ENCODE data around the gene DPF3. TPM values are rescaled to one million over a fixed set of nuclear protein-coding genes. Genes with fewer than 3 reads are reported as not detected.

Gene DPF3
- total RNA-seq, 2 experiments from 2014 or later: 14.9 to 15.4 TPM

GRCh38 chr14:72793156-72793939 is 100.6 kb downstream of the DPF3 start:
- CTCF ChIA-PET: interaction anchor here (0.9 kb wide), 1 partner anchor 280 kb away, joined by 3 read pairs; no protein-coding TSS in a partner anchor

GRCh38 chr14:72792051-72792788 is 101.7 kb downstream of the DPF3 start:
- no peak for DNase-seq
- Mint-ChIP-seq H3K9me3 (no peaks in the 10 kb centered on the region), H3K4me3 (no peak overlapping the region), H3K27ac (no peak overlapping the region), H3K4me1 (peaks cover 9% of the 10 kb centered on the region), H3K27me3 (peaks cover 10% of the 10 kb centered on the region), H3K36me3 (ENCODE audit: low read depth) (no peaks in the 10 kb centered on the region)
- CTCF ChIA-PET: no interaction called here
- POLR2A ChIA-PET: no interaction called here

More at GRCh38 chr14:72793156-72793939, 100.6 kb downstream of the DPF3 start:
- H3K4me3 Mint-ChIP-seq: no peak overlapping the region
- peaks cover 10% of the 10 kb centered on the region for H3K27me3 Mint-ChIP-seq
- H3K36me3 Mint-ChIP-seq (ENCODE audit: low read depth): no peaks in the 10 kb centered on the region
- DNase-seq: no peak
- POLR2A ChIA-PET: no interaction called here
- H3K4me1 Mint-ChIP-seq: peaks cover 6% of the 10 kb centered on the region
- no peaks in the 10 kb centered on the region for H3K9me3 Mint-ChIP-seq
- H3K27ac Mint-ChIP-seq: no peak overlapping the region

DNA sequence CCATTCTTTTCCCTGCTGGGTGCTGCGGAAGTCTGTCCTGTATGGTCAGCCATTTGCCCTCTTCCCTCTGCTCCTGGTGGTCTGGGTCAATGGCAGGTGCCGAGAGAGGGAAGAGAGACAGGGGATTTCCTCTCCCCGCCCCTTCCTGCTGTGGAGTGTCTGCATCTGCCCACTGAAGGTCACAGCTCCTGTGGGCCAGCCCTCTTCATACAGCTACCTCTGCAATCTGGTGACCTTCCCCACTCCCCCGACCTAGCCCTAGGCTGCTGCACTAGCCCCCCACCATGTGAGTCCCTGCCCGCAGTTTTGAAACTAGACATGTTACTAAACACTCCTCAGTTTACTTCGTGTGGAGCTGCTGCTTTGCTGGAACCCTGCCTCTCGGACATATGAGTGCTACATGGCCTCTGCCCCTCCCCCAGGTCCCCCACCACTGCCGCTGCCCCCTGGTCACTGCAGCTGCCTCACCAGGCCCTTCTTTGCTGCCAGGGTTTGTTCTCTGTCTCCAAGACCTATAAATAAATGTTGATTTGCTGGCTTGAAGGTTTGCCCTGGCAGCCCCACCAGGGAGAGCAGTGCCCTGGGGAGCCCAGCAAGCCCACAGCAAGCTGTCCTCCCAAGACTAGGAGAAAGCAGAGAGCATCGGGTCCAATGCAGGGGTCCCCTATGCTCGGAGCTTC is 102.9 kb downstream of the DPF3 start:
- ChIA-PET POLR2A (no interaction called here), CTCF (no interaction called here)
- Mint-ChIP-seq H3K9me3 (no peaks in the 10 kb centered on the region), H3K4me3 (no peak overlapping the region), H3K4me1 (peaks cover 9% of the 10 kb centered on the region), H3K36me3 (ENCODE audit: low read depth) (no peaks in the 10 kb centered on the region), H3K27me3 (peaks cover 10% of the 10 kb centered on the region), H3K27ac (no peak overlapping the region)
- DNase-seq: no peak

DNA sequence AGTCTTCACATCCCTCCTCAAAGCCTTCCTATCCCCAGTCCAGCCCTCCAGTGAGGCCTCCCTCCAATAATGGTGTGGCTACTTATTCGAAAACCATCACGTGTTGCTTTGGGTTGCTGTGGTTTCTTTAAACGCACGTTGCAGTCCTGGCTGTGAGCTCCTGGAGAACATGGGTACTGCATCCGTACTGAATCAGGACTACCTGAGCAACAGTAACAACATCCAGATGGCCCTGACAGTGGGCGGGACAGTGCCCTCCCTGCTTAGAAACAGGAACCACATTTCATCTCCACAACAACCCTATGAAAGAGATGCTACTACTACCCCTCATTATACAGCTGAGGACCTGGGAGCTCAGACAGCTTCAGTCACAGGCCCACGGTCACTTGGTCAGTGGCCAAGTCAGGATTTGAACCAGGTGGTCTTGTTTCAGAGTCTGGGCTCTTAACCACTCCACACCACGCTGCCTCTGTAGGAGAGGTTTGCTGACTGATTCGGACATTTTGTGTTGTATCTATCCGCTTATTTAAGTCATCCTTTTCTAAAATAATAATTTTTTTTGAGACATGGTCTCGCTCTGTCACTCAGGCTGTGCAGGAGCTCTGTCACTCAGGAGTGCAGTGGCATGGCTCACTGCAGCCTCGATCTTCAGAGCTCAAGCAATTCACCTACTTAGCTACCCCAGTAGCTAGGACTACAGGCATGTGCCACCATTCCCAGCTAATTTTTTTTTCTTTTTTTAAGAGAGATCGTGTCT is 104.8 kb downstream of the DPF3 start:
- Mint-ChIP-seq H3K27me3 (peaks cover 8% of the 10 kb centered on the region), H3K36me3 (ENCODE audit: low read depth) (no peaks in the 10 kb centered on the region), H3K4me3 (no peak overlapping the region), H3K9me3 (no peaks in the 10 kb centered on the region), H3K27ac (no peak overlapping the region), H3K4me1 (peaks cover 11% of the 10 kb centered on the region)
- ChIA-PET POLR2A (no interaction called here), CTCF (no interaction called here)
- no peak for DNase-seq

- POLR2A ChIA-PET: no interaction called here
- peaks cover 13% of the 10 kb centered on the region for H3K4me1 Mint-ChIP-seq
- H3K27me3 Mint-ChIP-seq: peaks cover 6% of the 10 kb centered on the region
- H3K27ac Mint-ChIP-seq: no peak overlapping the region
- peaks cover 2% of the 10 kb centered on the region for H3K36me3 Mint-ChIP-seq (ENCODE audit: low read depth)
- CTCF ChIA-PET: no interaction called here
- no peaks in the 10 kb centered on the region for H3K9me3 Mint-ChIP-seq
- DNase-seq: no peak
- no peak overlapping the region for H3K4me3 Mint-ChIP-seq
Measured at GRCh38 chr14:72788255-72788654, 105.6 kb downstream of the DPF3 start.

- DNase-seq: no peak
- Mint-ChIP-seq H3K4me1 (peaks cover 13% of the 10 kb centered on the region), H3K9me3 (no peaks in the 10 kb centered on the region), H3K4me3 (no peak overlapping the region), H3K27ac (no peak overlapping the region), H3K27me3 (peaks cover 2% of the 10 kb centered on the region), H3K36me3 (ENCODE audit: low read depth) (peaks cover 6% of the 10 kb centered on the region)
- CTCF ChIA-PET: no interaction called here
- POLR2A ChIA-PET: no interaction called here
Measured at GRCh38 chr14:72787841-72788240, 106.1 kb downstream of the DPF3 start.

GRCh38 chr14:72786378-72787350 is 107.2 kb downstream of the DPF3 start:
- Mint-ChIP-seq H3K9me3 (no peaks in the 10 kb centered on the region), H3K27me3 (no peaks in the 10 kb centered on the region), H3K4me3 (no peak overlapping the region), H3K4me1 (peaks cover 13% of the 10 kb centered on the region), H3K27ac (no peak overlapping the region), H3K36me3 (ENCODE audit: low read depth) (peaks cover 7% of the 10 kb centered on the region)
- POLR2A ChIA-PET: no interaction called here
- CTCF ChIA-PET: no interaction called here
- DNase-seq: no peak

- peaks cover 12% of the 10 kb centered on the region for H3K36me3 Mint-ChIP-seq (ENCODE audit: low read depth)
- peaks cover 7% of the 10 kb centered on the region for H3K4me1 Mint-ChIP-seq
- H3K27ac Mint-ChIP-seq: no peak overlapping the region
- POLR2A ChIA-PET: no interaction called here
- no peaks in the 10 kb centered on the region for H3K27me3 Mint-ChIP-seq
- DNase-seq: no peak
- no peak overlapping the region for H3K4me3 Mint-ChIP-seq
- CTCF ChIA-PET: no interaction called here
- H3K9me3 Mint-ChIP-seq: no peaks in the 10 kb centered on the region
Measured at GRCh38 chr14:72783741-72784140, 110.2 kb downstream of the DPF3 start.

GRCh38 chr14:72782817-72783216 is 111.1 kb downstream of the DPF3 start:
- POLR2A ChIA-PET: no interaction called here
- Mint-ChIP-seq H3K27ac (no peak overlapping the region), H3K4me3 (no peak overlapping the region), H3K9me3 (peaks cover 2% of the 10 kb centered on the region), H3K4me1 (peaks cover 3% of the 10 kb centered on the region), H3K36me3 (ENCODE audit: low read depth) (peaks cover 12% of the 10 kb centered on the region), H3K27me3 (no peaks in the 10 kb centered on the region)
- CTCF ChIA-PET: no interaction called here
- DNase-seq: no peak

DNA sequence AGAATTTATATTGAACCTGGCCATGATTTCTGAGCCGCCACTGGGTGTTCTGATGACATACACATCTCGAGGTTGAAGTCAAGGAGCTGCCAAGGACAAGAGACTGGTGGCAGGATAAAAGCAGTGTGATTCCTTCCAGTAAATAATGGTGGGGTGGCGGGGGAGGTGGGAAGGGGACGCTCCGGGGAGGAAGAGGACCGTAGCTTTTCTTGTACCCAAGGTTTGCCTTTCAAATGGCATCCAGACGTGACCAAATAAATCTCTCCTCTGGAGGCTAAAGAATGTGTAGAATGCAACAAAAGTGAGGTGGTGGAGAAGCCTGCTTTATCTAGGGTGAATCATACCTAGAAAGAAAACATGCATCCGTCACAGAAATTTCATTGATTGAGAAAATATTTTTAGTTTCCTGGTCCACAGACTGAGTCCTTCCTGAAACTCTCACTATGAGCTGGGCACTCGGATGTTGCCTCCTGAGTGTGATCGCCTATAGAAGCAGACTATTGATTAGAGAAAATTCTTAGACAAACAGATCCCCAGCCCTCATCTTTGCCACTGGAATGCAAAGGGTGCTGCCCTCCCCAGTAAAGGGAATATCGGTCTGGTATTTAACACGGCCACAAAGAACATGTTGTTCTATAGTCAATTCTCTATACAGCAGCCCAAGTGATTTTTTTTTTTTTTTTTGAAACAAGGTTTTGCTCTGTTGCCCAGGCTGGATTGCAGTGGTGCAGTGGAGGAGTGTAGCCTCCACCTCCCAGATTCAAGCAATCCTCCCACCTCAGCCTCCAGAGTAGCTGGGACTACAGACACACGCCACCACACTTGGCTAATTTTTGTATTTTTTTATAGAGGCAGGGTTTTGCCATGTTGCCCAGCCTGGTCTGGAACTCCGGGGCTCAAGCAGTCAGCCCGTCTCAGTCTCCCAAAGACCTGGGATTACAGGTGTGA is 112.1 kb downstream of the DPF3 start:
- peaks cover 7% of the 10 kb centered on the region for H3K4me1 Mint-ChIP-seq
- peaks cover 15% of the 10 kb centered on the region for H3K36me3 Mint-ChIP-seq (ENCODE audit: low read depth)
- ChIA-PET CTCF (interaction anchor here (0.7 kb wide), 1 partner anchor 265 kb away, joined by 3 read pairs; no protein-coding TSS in a partner anchor), POLR2A (no interaction called here)
- H3K9me3 Mint-ChIP-seq: peaks cover 12% of the 10 kb centered on the region
- no peak overlapping the region for H3K27ac Mint-ChIP-seq
- H3K27me3 Mint-ChIP-seq: no peaks in the 10 kb centered on the region
- H3K4me3 Mint-ChIP-seq: no peak overlapping the region
- DNase-seq: no peak

- ChIA-PET CTCF (interaction anchor here (0.7 to 0.9 kb wide), 2 partner anchors 17 to 267 kb away, joined by 3 read pairs; no protein-coding TSS in a partner anchor), POLR2A (no interaction called here)
- H3K9me3 Mint-ChIP-seq: peaks cover 13% of the 10 kb centered on the region
- DNase-seq: no peak
- no peak overlapping the region for H3K4me3 Mint-ChIP-seq
- H3K27ac Mint-ChIP-seq: no peak overlapping the region
- peaks cover 3% of the 10 kb centered on the region for H3K27me3 Mint-ChIP-seq
- peaks cover 18% of the 10 kb centered on the region for H3K36me3 Mint-ChIP-seq (ENCODE audit: low read depth)
- H3K4me1 Mint-ChIP-seq: peaks cover 7% of the 10 kb centered on the region
Measured at GRCh38 chr14:72780751-72781150, 113.2 kb downstream of the DPF3 start.

Measured in activated CD4-positive, alpha-beta memory T cell treated with anti-CD3 and anti-CD28 coated beads, Interleukin-2, amount 10 ng/mL, durations not matched to agents 7 days and 5 days (primary cell).